Activated CD8-positive, alpha-beta memory T cell treated with anti-CD3 and anti-CD28 coated beads, Interleukin-2, amount 50 U/mL, for 4 hours (primary cell): Measurements from ENCODE around the gene GALNT10.

Experiments used
- DNase-seq: peaks from one replicate; pipeline ENCODE4 v3.0.0-alpha.2; 2020

Gene GALNT10

DNA sequence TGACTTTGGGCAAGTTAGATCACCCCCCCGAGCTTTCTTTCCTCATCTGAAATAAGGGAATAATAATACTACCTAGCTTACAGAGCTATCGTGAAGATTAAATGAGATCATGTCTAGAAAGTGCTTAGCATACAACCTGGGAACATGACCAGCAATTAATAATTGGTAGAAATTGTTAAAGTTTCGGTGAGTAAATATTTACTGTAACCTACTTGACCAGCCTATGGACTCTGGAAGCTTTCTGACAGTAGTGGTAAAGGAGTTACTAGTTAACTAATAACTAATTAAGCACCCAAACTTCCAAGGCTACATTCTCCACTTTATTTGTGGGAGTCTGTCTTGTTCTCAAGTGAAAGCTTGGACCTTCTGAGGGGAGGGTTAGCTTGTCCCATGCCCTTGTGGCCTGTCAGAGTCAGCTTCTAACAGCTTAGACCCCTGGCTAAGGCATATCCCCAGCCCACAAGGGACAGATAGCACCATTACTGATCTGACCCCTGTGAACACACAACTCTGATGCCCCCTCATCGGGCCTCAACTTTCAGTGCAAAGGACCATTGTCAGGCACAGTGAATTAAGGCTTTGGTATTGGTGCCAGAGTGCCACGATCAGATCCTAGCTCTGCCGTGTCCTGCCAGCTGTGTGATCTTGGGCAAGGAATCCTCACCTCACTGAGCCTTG, 196.6 kb downstream of the GALNT10 start:
- no peak for DNase-seq

DNA sequence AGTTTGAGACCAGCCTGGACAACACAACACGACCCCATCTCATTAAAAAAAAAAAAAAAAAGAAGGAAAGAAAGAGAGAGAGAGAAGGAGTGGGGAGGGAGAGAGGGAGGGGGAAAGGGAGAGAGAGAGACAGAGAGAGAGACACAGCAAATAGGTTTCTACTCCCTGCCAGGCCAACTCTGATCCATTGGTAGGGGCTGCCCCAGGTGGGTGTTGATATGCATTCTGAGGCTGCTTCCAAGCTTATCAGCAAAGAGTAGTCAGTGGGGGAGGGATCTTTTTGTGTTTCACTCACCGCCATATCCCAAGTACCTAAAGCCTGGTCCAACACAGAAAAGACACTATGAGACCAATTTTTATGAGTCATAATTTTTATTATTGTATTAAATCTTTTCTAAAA, 198.3 kb downstream of the GALNT10 start:
- no peak for DNase-seq

DNA sequence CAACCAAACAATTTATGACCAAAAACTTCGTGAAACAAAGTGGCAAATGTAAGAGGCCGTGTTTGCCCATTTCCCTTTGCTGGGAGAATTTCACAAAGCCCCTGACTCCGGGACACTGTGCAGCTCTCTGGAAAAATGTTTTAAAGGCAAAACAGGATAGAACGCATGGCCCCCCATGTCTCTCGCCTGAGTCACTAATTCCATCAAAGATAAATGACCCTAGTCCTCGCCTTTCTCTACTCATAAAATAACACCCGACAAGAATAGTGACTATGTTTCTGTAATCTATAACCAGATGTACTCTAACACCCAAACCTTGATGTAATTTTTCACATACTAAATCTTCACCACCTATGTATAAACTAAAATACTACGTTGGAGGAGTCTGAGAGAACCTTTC, 199.6 kb downstream of the GALNT10 start:
- DNase-seq: no peak

DNA sequence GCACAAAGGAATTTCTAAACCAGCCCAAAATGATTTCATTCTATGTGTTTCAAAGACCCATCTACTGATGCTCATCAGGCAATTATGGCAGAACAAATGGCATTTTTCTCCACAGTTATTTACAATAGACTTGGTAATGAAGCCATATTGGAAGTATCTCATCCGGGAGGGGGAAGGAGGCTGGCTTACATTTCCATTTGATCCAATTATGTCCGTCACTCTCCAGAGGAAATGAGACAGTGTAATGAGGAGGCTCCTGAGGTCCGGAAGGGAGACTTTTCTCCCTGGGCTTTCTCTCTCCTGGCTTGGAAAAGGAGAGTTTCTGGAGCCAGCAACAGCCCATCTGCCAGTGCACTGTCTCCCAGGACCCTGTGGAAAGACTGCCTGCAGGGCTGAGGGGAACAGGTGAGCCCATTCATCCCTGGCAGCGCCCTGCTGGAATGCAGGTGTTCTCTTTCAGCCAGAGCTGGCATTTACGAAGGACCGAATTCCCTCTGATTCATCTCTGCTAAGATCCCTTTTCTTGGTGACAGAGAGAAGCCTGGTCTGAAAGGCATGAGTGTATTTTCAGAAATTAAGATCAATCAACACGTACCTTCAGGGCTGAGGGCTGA, 200.3 kb downstream of the GALNT10 start:
- no peak for DNase-seq

DNA sequence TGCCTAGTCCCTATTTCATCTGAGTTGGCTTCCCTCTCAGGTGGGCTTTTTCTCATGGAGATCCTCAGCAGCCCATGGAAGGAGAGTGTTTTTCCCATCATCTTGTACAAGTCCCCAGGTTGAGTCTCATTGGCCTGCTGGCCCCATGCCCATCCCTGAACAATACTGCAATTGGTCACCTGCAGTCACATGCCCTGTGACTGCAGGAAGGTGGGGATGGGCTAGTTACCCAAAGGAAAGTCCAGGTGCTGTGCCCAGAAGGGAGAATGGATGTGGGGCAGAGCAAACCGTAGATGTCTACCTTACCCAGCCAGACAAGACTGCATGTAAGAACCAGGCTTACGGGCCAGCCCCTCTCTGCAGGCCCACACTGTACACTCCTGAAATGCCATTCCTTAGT, 201.3 kb downstream of the GALNT10 start:
- DNase-seq: no peak

DNA sequence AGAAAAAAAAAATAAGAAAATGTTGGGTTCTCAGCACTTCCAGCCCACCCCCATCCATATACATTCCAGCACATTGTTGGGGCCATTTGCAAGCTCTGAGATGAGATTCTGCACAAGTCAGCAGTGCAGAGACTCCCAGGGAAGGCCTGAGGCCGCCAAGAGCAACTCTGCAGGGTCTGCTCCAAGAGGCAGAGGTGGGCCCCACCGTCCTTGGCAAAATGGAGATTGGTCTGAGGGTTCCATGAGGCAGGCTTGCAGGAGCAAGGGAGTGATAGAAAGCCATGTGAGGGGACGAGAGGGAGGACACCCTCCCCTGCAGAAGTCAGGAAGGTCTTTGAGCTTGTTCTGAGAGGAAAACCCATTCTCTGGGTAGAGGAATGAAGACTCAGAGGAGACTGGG, 203.3 kb downstream of the GALNT10 start:
- no peak for DNase-seq

DNA sequence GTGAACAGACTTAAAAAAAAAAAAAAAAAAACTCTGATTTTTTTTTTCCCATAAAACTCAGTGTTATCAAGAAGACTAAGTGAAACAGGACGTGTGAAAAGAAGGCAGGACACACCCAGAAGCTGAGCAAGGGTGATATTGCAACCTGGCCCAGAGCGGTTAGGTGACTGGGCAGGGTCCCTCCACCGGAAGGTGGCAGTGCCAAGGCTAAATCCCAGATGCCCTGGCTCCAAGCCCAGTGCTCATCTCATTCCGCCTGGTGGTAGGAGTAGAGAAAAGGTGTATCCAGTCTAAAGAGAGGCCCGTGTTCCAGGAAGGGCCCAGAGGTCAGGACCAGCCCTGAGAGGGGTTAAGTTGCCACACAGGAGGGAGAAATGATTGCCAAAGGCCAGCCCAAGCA, 203.8 kb downstream of the GALNT10 start:
- no peak for DNase-seq

DNA sequence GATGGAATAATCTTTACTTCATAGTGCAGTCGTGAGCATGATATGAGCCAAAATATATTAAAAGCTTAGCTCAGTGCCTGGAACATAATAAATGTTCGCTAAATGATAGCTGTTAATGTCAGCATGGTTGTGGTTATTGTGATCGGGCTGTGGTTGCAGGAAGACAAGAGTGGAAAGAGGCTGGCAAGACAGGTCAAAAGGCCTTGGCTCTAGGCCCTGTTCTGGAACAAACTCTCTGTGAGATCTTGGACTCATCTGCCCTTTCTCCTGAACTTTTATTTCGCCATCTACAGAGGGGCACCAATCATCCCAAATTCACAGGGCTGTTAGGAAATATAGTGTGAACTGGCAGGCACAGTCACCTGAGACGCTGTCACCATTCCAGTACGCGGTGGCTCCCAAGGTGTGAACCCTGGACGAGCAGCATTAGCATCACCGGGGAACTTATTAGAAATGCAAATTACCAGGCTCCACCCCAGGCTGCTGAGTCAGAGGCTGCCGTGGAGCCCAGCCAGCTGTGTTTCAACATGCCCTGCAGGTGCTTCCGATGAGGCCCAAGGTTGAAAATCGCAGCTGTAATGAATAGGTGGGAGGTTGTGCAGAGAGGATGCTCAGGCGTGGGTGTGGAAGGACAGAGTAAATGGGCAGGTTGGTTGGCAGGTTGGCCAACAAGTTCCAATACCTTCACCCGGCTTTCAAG, 205.0 kb downstream of the GALNT10 start:
- no peak for DNase-seq

DNA sequence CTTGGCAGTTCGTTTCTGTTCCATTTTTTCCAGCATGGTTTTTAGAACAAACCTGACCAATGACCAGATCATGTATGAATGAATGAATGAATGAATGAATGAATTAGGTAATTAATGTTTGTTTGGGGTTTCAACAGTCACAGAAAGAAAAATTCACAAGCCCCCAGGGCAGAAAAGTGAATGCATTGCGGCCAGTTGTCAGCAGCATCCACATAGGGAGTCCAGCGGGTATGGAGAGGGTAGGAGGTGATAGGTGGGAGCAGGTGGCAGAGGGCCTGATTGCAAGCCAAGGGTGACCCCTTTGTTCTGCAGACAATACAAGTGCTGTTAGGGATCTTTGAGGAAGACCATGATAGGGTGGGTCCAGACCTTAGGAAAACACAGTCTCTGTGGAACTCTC, 205.6 kb downstream of the GALNT10 start:
- DNase-seq: no peak

DNA sequence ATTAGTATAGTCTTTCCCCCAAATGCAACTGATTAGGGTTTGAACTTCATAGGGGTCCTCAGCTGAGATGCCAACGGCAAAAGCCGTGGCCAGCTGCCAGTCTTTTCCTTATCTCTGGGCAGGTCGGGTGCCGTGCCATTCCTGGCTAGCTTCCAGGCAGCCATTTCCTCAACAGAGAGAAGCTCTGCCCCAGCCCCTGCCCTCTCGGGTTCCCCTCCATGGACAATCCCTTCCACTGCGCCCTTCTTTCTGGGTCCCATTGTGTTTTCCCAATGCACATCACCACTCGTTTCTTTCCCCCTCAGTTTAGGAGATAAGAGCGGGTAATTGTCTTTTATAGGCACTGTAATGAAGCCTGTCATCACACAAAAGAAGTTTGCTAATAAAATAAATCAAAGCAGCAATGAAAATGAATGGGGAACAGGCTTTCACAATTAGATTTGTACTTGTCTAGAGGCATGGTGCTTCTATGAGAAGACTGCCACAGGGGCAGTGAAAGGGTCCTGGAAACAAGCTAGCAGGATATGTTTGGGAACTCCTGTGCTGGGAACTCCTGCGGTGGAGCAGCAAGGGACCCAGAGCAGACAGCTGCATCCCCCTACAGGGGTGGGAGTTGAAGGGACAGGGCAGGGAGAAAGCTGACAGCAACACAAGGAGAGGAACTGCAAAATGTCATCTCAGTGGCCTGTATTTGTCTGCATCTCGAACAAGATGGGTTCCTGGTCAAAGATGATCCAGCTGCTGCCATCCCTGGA, 207.3 kb downstream of the GALNT10 start:
- no peak for DNase-seq

DNA sequence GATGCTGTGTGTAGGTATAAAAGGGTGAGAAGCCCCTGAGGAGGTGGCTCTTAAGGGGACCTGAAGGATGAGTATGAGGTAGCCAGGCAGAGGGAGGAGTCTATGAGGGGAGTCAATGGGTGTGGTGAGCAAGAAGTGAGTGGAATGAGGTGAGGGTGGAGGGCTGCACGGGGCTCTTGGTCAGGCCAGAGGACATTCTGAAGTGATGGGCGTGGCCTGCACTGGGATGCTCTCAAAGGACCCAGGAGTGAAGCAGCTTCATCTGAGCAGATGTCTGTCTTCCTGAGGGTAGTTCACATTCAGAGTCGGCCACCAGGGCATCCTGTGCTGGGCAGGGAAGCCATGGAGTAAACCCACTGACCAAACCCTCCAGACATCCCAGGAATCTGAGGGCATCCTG, 210.1 kb downstream of the GALNT10 start:
- DNase-seq: no peak

DNA sequence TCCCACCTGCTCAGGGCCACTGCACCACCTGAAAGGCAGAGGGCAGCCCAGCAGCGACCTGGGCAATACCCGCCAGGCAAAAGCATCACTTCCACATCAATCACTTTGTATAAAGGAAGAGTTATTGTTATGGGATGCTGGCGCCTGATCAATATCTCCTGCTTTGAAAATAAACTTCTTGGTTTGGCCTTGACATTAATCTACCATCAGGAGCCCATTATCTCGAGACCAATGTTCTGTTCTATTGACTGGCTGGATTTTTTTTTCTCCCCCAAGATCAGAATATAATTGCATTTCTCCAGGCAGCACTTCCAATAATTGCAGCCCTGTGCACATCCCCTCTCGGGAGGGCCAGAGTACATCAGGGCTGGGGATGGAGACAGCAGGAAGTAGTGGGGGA, 210.8 kb downstream of the GALNT10 start:
- no peak for DNase-seq

DNA sequence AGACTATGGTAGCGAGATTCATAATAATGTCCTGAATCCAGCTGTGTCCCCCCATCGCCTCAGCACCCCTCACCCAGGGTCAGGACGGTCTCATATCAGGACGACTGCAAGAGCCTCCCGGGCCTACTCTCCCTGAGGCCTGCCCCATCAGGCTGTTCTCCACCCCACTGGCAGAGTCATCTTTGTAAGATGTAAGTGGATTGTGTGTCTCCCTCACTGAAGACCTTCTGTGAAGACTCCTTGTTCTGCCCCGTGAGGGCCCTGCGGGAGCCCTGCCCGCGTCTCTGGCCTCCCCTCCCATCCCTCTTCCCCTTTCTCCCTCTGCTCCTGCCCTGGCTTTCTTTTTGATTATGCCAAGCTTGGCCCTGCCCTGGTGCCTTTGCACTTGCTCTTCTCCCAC, 211.4 kb downstream of the GALNT10 start:
- no peak for DNase-seq

DNA sequence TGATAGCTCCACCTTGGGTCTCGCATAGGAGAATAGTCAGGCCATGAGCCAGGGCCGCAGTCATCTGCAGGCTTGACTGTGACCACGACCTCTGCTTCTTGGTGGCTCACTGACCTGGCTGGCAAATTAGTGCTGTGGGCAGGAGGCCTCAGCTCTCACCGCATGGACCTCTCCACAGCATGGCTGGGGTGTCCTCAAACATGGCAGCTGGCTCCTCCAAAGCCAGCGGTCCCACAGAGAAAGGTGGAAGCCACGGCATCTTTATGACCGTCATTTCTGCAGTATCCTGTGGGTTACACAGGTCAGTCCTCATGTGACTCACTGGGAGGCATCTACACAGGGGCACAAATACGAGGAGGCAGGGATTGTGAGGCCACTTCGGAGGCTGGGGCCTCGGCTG, 212.1 kb downstream of the GALNT10 start:
- DNase-seq: no peak

DNA sequence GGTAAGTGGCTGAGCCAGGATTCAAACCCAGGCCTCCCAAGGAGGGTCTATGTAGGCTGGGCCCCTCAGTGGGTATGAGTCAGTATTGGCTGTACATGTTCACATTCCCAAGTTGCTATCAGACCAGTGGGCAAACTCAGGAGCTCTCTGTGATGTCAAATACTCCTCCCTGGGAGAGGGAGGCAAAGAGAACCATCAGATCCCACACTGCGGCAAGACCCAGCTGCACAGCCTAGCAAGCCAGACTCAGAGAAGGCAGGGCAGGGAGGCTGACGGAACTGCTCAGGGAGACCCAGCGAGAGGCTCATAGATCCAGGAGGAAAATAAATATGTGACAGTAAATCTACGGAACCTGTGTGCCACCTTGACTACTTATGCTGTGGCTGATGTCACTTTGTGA, 212.7 kb downstream of the GALNT10 start:
- DNase-seq: no peak

DNA sequence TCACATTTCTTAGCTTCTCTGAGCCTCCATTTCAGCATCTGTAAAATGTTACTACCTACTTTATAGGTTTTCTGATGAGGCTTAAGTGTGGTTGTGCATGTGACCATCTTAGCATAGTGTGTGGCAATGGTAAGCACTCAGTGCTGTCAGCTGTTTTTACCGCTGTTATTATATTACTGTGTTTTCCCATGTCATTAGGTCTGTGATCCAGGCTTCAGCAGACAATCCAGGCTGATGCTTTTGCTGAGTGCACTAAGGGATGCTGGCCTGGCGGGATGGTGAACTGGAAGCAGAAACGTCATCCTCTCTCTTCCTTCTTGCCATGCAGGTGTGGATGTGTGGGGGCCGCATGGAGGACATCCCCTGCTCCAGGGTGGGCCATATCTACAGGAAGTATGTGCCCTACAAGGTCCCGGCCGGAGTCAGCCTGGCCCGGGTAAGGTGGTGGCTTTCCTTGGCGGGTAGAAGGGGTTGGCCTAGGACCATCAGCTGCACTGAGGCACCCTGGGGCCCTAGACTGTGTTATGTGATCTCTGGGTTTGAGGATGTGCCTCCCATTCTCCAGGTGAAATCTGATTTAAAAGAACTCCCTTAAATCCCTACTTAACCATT, 213.3 kb downstream of the GALNT10 start:
- DNase-seq: no peak

DNA sequence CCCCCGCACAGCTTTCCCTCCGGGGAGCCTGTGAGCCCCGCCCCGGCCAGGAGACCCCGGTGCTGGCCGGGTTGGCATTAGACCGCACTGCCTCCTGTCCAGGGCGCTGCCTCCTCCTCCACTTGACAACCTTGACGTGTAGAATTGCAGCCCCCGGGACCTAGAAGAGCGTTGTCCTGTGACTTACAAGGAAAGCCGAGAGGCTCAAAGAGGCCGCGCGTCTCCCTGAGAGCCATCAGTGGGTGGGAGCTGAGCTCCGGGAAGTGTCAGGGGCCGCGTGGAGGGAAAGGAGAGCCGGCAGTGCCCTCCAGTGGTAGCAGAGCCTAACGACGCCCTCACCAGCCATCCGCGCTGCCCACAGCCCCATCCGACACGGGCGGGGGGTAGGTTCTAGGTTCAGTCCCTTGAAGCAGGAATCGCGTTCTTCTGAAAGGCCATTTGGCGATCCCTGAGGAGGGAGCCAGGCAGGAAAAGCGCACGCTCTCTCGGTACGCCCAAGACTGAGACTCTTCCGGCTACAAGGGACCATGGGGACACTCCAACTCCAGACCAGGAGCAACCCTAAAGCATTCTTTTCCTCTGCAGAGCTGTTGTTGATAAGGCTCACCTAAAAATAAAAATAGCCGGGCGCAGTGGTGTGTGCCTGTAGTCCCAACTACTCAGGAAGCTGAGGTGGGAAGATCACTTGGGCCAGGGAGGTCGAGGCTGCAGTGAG, 214.7 kb downstream of the GALNT10 start:
- peak; percentile 76 for DNase-seq

DNA sequence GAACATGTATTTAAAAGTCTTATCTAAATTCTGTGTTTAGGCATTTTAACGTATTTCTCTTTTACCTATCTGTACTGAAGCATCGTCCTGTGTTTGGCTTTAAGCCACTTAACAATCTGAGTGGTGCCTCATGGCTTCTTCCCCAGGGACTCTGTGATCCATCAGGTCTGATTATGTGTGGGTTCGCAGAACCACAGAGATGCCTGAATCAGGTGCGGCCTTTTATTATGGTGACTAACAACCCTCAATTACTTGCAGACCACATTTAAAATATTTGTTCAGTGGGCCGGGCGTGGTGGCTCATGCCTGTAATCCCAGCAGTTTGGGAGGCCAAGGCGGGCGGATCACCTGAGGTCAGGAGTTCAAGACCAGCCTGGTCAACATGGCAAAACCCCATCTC, 215.7 kb downstream of the GALNT10 start:
- no peak for DNase-seq

DNA sequence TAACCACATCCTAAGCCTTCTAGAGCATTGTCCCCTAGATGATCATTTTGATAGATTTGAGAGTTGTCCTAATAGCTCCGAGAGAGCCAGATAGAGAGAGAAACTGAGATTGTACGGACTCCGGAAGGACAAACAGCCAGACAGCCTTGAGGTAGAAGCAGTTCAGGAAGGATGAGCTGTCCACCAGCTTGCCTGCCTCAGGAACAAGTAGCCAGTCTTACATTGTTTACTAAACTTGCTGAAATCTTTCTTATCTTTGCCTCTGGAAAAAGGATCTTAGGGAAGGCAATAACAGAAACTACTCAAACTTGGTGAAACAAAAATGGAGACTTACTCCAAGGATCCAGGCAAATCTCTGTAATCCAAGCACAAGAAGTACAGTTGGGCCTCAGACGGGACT, 216.3 kb downstream of the GALNT10 start:
- DNase-seq: no peak

DNA sequence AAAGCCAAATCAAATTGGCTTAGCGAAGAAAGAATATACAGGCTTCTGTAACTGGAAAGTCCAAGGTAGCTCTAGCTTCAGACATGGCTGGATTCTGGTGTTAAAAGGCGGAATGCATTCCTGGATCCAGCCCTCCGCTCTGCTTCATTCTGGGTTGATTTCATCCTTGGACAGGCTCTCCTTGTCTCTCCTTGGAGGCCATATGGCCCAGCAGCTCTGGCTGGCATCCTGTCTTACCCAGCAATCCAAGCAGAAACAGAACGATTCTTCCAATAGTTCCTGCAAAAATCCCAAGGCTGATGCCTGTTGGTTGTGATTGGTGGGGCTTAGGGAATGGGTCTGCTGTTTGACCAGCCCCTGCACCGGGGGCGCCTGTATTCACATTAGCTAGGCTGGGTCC, 218.3 kb downstream of the GALNT10 start:
- DNase-seq: no peak

DNA sequence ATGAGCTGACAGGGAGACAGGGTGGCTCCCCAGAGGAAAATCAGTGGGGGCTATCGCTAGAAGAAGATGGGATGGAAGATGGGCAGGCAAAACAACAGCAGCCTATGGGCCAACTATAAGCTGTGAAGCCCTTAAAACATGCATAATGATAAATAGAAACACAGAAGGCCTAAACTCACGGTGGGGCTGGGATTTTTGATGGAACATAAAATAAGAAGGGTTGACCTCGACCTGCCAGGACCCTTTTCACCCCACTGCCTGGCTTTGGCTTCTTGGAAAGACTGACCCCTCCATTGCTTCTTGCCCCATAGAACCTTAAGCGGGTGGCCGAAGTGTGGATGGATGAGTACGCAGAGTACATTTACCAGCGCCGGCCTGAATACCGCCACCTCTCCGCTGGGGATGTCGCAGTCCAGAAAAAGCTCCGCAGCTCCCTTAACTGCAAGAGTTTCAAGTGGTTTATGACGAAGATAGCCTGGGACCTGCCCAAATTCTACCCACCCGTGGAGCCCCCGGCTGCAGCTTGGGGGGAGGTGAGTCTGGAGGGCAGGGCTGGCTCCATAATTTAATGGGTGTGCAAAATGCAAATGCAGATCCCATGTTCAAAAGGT, 218.8 kb downstream of the GALNT10 start:
- DNase-seq: no peak

DNA sequence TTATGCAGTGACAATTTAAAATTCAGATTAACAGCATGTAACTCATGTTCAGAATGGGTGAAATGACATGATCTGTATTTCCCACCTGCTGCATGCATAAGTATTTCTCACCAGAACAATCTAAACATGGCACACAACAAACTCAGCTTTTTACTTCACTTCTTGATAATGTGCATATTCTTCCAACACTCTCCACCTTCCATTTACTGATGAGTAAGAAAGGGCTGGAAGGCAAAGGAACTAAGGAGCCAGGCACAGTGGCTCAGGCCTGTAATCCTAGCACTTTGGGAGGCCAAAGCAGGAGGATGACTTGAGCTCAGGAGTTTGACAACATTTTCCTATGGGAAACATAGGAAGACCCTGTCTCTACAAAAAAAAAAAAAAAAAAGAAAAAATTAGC, 219.5 kb downstream of the GALNT10 start:
- no peak for DNase-seq
